Measurements from ENCODE around the gene IMPG2.

Gene IMPG2

DNA sequence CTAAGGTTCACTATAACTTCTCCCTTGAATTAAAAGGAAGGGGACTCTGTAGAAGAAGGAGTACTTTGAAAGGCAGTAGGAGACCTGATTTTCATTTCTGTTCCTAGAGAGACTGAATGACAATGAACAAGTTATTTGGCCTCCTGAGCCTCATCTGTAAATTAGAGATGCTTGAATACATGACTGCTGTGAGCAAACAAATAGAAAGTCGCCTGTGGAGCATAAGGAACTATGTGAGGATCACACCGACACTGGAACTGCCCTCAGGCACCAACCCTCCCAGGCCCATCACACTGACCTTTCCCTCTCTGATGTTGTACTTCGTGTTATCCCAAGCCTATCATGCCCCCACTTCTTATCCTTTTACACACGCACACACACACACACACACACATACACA, 48.6 kb downstream of the IMPG2 start (continued):
- TF ChIP-seq, protein P1, sequence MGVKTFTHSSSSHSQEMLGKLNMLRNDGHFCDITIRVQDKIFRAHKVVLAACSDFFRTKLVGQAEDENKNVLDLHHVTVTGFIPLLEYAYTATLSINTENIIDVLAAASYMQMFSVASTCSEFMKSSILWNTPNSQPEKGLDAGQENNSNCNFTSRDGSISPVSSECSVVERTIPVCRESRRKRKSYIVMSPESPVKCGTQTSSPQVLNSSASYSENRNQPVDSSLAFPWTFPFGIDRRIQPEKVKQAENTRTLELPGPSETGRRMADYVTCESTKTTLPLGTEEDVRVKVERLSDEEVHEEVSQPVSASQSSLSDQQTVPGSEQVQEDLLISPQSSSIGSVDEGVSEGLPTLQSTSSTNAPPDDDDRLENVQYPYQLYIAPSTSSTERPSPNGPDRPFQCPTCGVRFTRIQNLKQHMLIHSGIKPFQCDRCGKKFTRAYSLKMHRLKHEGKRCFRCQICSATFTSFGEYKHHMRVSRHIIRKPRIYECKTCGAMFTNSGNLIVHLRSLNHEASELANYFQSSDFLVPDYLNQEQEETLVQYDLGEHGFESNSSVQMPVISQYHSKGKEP (tag by site-specific recombination; IDR thresholded peaks at IDR 0.05) = no peak
- no peak for TF ChIP-seq ZNF175 (tag by site-specific recombination; IDR thresholded peaks at IDR 0.05)
- TF ChIP-seq ZNF341 (tag by site-specific recombination; IDR thresholded peaks at IDR 0.05; ENCODE audit: low read depth) = no peak
- TF ChIP-seq ZNF623 (tag by site-specific recombination; IDR thresholded peaks at IDR 0.05) = no peak
- TF ChIP-seq, protein P2, sequence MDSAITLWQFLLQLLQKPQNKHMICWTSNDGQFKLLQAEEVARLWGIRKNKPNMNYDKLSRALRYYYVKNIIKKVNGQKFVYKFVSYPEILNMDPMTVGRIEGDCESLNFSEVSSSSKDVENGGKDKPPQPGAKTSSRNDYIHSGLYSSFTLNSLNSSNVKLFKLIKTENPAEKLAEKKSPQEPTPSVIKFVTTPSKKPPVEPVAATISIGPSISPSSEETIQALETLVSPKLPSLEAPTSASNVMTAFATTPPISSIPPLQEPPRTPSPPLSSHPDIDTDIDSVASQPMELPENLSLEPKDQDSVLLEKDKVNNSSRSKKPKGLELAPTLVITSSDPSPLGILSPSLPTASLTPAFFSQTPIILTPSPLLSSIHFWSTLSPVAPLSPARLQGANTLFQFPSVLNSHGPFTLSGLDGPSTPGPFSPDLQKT (IDR thresholded peaks at IDR 0.05; ENCODE audit: borderline replicate concordance, low read depth, low read length) = no peak

- Histone ChIP-seq H3K27ac (ENCODE audit: extremely low read depth, low read depth, low read length) (no peak overlapping the region), H3K9me3 (ENCODE audit: control insufficient read depth, insufficient read depth, low read depth, low read length) (no peaks in the 10 kb centered on the region), H3K36me3 (ENCODE audit: control insufficient read depth in 2 of 2, insufficient read depth in 1 of 2, low read length in 2 of 2) (no peaks in the 10 kb centered on the region), H3K4me3 (ENCODE audit: low read depth, low read length) (no peak overlapping the region), H3K4me1 (ENCODE audit: control insufficient read depth, insufficient read depth, low read length) (no peaks in the 10 kb centered on the region)
- CTCF ChIA-PET = no interaction called here
- TF ChIP-seq ZNF174 (tag by site-specific recombination; IDR thresholded peaks at IDR 0.05) (no peak), ZNF521 (tag by site-specific recombination; IDR thresholded peaks at IDR 0.05) (no peak), ZNF658 (tag by site-specific recombination; IDR thresholded peaks at IDR 0.05) (no peak), SCRT1 (tag by site-specific recombination; IDR thresholded peaks at IDR 0.05; ENCODE audit: borderline replicate concordance) (no peak), ZNF707 (tag by site-specific recombination; IDR thresholded peaks at IDR 0.05) (no peak), KLF10 (tag by site-specific recombination; IDR thresholded peaks at IDR 0.05) (no peak), ZNF292 (tag by site-specific recombination; IDR thresholded peaks at IDR 0.05; ENCODE audit: borderline replicate concordance, low read depth) (no peak)
- TF ChIP-seq, protein P3, sequence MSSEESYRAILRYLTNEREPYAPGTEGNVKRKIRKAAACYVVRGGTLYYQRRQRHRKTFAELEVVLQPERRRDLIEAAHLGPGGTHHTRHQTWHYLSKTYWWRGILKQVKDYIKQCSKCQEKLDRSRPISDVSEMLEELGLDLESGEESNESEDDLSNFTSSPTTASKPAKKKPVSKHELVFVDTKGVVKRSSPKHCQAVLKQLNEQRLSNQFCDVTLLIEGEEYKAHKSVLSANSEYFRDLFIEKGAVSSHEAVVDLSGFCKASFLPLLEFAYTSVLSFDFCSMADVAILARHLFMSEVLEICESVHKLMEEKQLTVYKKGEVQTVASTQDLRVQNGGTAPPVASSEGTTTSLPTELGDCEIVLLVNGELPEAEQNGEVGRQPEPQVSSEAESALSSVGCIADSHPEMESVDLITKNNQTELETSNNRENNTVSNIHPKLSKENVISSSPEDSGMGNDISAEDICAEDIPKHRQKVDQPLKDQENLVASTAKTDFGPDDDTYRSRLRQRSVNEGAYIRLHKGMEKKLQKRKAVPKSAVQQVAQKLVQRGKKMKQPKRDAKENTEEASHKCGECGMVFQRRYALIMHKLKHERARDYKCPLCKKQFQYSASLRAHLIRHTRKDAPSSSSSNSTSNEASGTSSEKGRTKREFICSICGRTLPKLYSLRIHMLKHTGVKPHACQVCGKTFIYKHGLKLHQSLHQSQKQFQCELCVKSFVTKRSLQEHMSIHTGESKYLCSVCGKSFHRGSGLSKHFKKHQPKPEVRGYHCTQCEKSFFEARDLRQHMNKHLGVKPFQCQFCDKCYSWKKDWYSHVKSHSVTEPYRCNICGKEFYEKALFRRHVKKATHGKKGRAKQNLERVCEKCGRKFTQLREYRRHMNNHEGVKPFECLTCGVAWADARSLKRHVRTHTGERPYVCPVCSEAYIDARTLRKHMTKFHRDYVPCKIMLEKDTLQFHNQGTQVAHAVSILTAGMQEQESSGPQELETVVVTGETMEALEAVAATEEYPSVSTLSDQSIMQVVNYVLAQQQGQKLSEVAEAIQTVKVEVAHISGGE (tag by site-specific recombination; conservative IDR thresholded peaks at IDR 0.05; ENCODE audit: low read depth) = no peak
- POLR2A ChIA-PET = no interaction called here
Observed at GRCh38 chr3:101270149-101270548, 50.2 kb downstream of the IMPG2 start.

GRCh38 chr3:101268971-101269671, 51.3 kb downstream of the IMPG2 start:
- TF ChIP-seq ZNF768 (tag by site-specific recombination; IDR thresholded peaks at IDR 0.05) = no peak
- no peak for TF ChIP-seq ZNF510 (tag by site-specific recombination; IDR thresholded peaks at IDR 0.05; ENCODE audit: insufficient replicate concordance)
- POLR2A ChIA-PET = no interaction called here
- CTCF ChIA-PET = no interaction called here
- Histone ChIP-seq H3K36me3 (ENCODE audit: control insufficient read depth in 2 of 2, insufficient read depth in 1 of 2, low read length in 2 of 2) (no peaks in the 10 kb centered on the region), H3K27ac (ENCODE audit: extremely low read depth, low read depth, low read length) (no peak overlapping the region), H3K9me3 (ENCODE audit: control insufficient read depth, insufficient read depth, low read depth, low read length) (no peaks in the 10 kb centered on the region), H3K4me3 (ENCODE audit: low read depth, low read length) (no peak overlapping the region), H3K4me1 (ENCODE audit: control insufficient read depth, insufficient read depth, low read length) (no peaks in the 10 kb centered on the region)

Measured in HEK293 (cell line).